Neural cell (in vitro differentiated cells): ENCODE measurements around the gene MTA1. TPM values are rescaled to one million over a fixed set of nuclear protein-coding genes. Genes with fewer than 3 reads are reported as not detected.

ENCODE experiments used
- H2AFZ ChIP-seq: fragments of 200-600, 300-800 bp; sonication (generic), shearing (Covaris generic); 2 replicates; pipeline ENCODE4 v1.6.0; 2014; ENCODE audit warnings: low read depth, mild to moderate bottlenecking, antibody characterized with exemption, low read length, moderate library complexity
- H3F3A ChIP-seq: fragments of 200-600 bp; shearing (Covaris generic); 2 replicates; pipeline ENCODE4 v1.6.1; 2016; ENCODE audit warnings: mild to moderate bottlenecking, moderate library complexity, mixed read lengths, antibody characterized with exemption, low read length; ENCODE audit not compliant: insufficient read depth, poor library complexity, severe bottlenecking
- H3K27ac ChIP-seq: fragments of 200-600, 300-800 bp; sonication (generic), shearing (Covaris generic); 2 replicates; pipeline ENCODE4 v1.5.1; 2014; ENCODE audit warnings: mild to moderate bottlenecking, low read length, moderate library complexity
- H3K27me3 ChIP-seq: fragments of 300-800, 200-600 bp; sonication (generic), shearing (Covaris generic); 2 replicates; pipeline ENCODE4 v1.6.0; 2014; ENCODE audit warnings: mild to moderate bottlenecking, low read depth, low read length, moderate library complexity; ENCODE audit not compliant: insufficient read depth
- H3K36me3 ChIP-seq: fragments of 300-800, 200-600 bp; sonication (generic), shearing (Covaris generic); 2 replicates; pipeline ENCODE4 v1.5.1; 2014; ENCODE audit warnings: mild to moderate bottlenecking, antibody characterized with exemption, low read length, moderate library complexity; ENCODE audit not compliant: insufficient read depth
- H3K4me2 ChIP-seq: fragments of 300-800, 200-600 bp; sonication (generic), shearing (Covaris generic); 2 replicates; pipeline ENCODE4 v1.6.0; 2014; ENCODE audit warnings: mild to moderate bottlenecking, low read length
- H3K4me3 ChIP-seq: fragments of 300-800, 200-600 bp; sonication (generic), shearing (Covaris generic); 2 replicates; pipeline ENCODE4 v1.5.1; 2014; ENCODE audit warnings: mild to moderate bottlenecking, low read length, moderate library complexity
- H3K79me2 ChIP-seq: fragments of 200-600 bp; shearing (Covaris generic); replicated peaks from 2 replicates; pipeline ENCODE4 v1.6.0; 2014; ENCODE audit warnings: mild to moderate bottlenecking, low read length, moderate library complexity; ENCODE audit not compliant: insufficient read depth
- H3K9ac ChIP-seq: fragments of 300-800, 200-600 bp; sonication (generic), shearing (Covaris generic); 2 replicates; pipeline ENCODE4 v1.6.1; 2016; ENCODE audit warnings: mild to moderate bottlenecking, low read length, mixed read lengths
- H3K9me2 ChIP-seq: fragments of 200-600 bp; shearing (Covaris generic); 2 replicates; pipeline ENCODE4 v1.6.1; 2016; ENCODE audit warnings: mild to moderate bottlenecking, low read length, mixed read lengths; ENCODE audit not compliant: insufficient read depth
- H3K9me3 ChIP-seq: fragments of 200-600, 300-800 bp; sonication (generic), shearing (Covaris generic); 2 replicates; pipeline ENCODE4 v1.6.1; 2016; ENCODE audit warnings: mild to moderate bottlenecking, mixed run types, low read length, moderate library complexity, mixed read lengths
- H4K20me1 ChIP-seq: fragments of 200-600 bp; shearing (Covaris generic); 2 replicates; pipeline ENCODE4 v1.6.1; 2016; ENCODE audit warnings: mild to moderate bottlenecking, mixed run types; ENCODE audit not compliant: insufficient read depth
- CTCF ChIP-seq: fragments of 450-650 bp; IDR thresholded peaks from 2 replicates; pipeline ENCODE4 v1.5.1; 2014; ENCODE audit warnings: antibody characterized with exemption, mild to moderate bottlenecking, moderate library complexity; ENCODE audit not compliant: poor library complexity, severe bottlenecking
- EP300 ChIP-seq: fragments of 450-650 bp; conservative IDR thresholded peaks from 2 replicates; pipeline ENCODE4 v1.6.1; 2014; ENCODE audit warnings: antibody characterized with exemption, mild to moderate bottlenecking, moderate library complexity; ENCODE audit not compliant: poor library complexity, severe bottlenecking
- EZH2 ChIP-seq: fragments of 200-600, 300-800 bp; shearing (Covaris generic), sonication (generic); IDR thresholded peaks from 2 replicates; pipeline ENCODE4 v1.6.1; 2014; ENCODE audit warnings: antibody characterized with exemption, low read length, borderline replicate concordance, mild to moderate bottlenecking; ENCODE audit not compliant: insufficient read depth, poor library complexity, severe bottlenecking
- MXI1 ChIP-seq: fragments of 450-650 bp; conservative IDR thresholded peaks from 2 replicates; pipeline ENCODE4 v1.6.1; 2014; ENCODE audit warnings: antibody characterized with exemption, mild to moderate bottlenecking; ENCODE audit not compliant: poor library complexity, severe bottlenecking
- POLR2AphosphoS5 ChIP-seq: IDR thresholded peaks from 2 replicates; pipeline ENCODE4 v1.6.1; 2012
- RAD21 ChIP-seq: fragments of 450-650 bp; conservative IDR thresholded peaks from 2 replicates; pipeline ENCODE4 v1.6.1; 2014; ENCODE audit warnings: antibody characterized with exemption, mild to moderate bottlenecking, moderate library complexity
- REST ChIP-seq: IDR thresholded peaks from 2 replicates; pipeline ENCODE4 v1.6.1; 2012; ENCODE audit warnings: borderline replicate concordance
- SMC3 ChIP-seq: fragments of 450-650 bp; conservative IDR thresholded peaks from 2 replicates; pipeline ENCODE4 v1.6.1; 2014; ENCODE audit warnings: antibody characterized with exemption, mild to moderate bottlenecking, moderate library complexity; ENCODE audit not compliant: poor library complexity
- TAF1 ChIP-seq: IDR thresholded peaks from 2 replicates; pipeline ENCODE4 v1.6.1; 2012; ENCODE audit warnings: low read depth
- polyA plus RNA-seq: library from polyadenylated mRNA; depleted of rRNA; stranded (reverse); fragments of >200 nt; gene quantifications from 2 replicates; pipeline ENCODE4 v1.2.3, GENCODE V29; 2014

Gene MTA1
- polyA plus RNA-seq, 1 donor from 2014 or later: 94.0 TPM

GRCh38 chr14:105467249-105467941, 47.8 kb downstream of the MTA1 start:
- H3K9ac ChIP-seq: no peak overlapping the region
- H3K9me3 ChIP-seq: no peaks in the 10 kb centered on the region
- H3K27me3 ChIP-seq: no peaks in the 10 kb centered on the region
- no peak overlapping the region for H2AFZ ChIP-seq
- no peaks in the 10 kb centered on the region for H3K79me2 ChIP-seq
- H3K4me3 ChIP-seq: no peak overlapping the region
- TF ChIP-seq EP300 (no peak), MXI1 (no peak), RAD21 (no peak), REST (no peak), SMC3 (no peak), POLR2AphosphoS5 (no peak), TAF1 (no peak), CTCF (no peak), EZH2 (no peak)
- no peaks in the 10 kb centered on the region for H4K20me1 ChIP-seq
- H3F3A ChIP-seq: no peaks in the 10 kb centered on the region
- no peak overlapping the region for H3K4me2 ChIP-seq
- H3K36me3 ChIP-seq: peaks cover 5% of the 10 kb centered on the region
- no peaks in the 10 kb centered on the region for H3K9me2 ChIP-seq
- H3K27ac ChIP-seq: no peak overlapping the region

- TF ChIP-seq MXI1 (no peak), EP300 (no peak), SMC3 (no peak), POLR2AphosphoS5 (no peak), EZH2 (no peak), TAF1 (no peak), RAD21 (no peak), CTCF (no peak), REST (no peak)
- no peak overlapping the region for H3K9ac ChIP-seq
- H3K36me3 ChIP-seq: peaks cover 5% of the 10 kb centered on the region
- no peaks in the 10 kb centered on the region for H3K9me2 ChIP-seq
- H3K27ac ChIP-seq: no peak overlapping the region
- no peak overlapping the region for H2AFZ ChIP-seq
- no peak overlapping the region for H3K4me3 ChIP-seq
- H3K4me2 ChIP-seq: no peak overlapping the region
- no peaks in the 10 kb centered on the region for H3K9me3 ChIP-seq
- no peaks in the 10 kb centered on the region for H3K79me2 ChIP-seq
- no peaks in the 10 kb centered on the region for H3K27me3 ChIP-seq
- no peaks in the 10 kb centered on the region for H4K20me1 ChIP-seq
- no peaks in the 10 kb centered on the region for H3F3A ChIP-seq
Observed at GRCh38 chr14:105467942-105468471, 48.4 kb downstream of the MTA1 start.
